ENCODE measurements around the gene CHCHD2. TPM values are rescaled to one million over a fixed set of nuclear protein-coding genes. Genes with fewer than 3 reads are reported as not detected.
A peak's percentile ranks its signal among the peaks of the same experiment; 100 is the strongest.
"Not testable (repeated sequence)": the region's sequence is repeated elsewhere in the genome, so short reads cannot be mapped to it uniquely, and the experiment has no call there.

The CHCHD2 gene
- total RNA-seq, 6 experiments from 2014 or later: 148 to 277 (median 174) TPM

- Histone ChIP-seq H3K27ac (no peak overlapping the region), H3K9me3 (no peaks in the 10 kb centered on the region), H3K27me3 (no peaks in the 10 kb centered on the region), H3K4me3 (no peak overlapping the region), H3K4me1 (no peaks in the 10 kb centered on the region), H3K36me3 (no peaks in the 10 kb centered on the region)
- TF ChIP-seq POLR2A (IDR thresholded peaks at IDR 0.05): no peak
- WGBS (ENCODE audit: insufficient coverage, low coverage, low lambda C conversion rate, missing lambda C conversion rate): 80% methylated on average over 2 of the region's 6 CpGs
- intact Hi-C loops (cut with DNase I): no loop called here
- ATAC-seq (no peak), DNase-seq (no peak)
These were observed 18.7 kb upstream of the CHCHD2 start for GRCh38 chr7:56124981-56125380.

- intact Hi-C loops (cut with DNase I): no loop called here
- 94% methylated on average over 2 of the region's 6 CpGs for WGBS (ENCODE audit: insufficient coverage, low coverage, low lambda C conversion rate, missing lambda C conversion rate)
These were observed 15.2 kb upstream of the CHCHD2 start for GRCh38 chr7:56121440-56121839.

GRCh38 chr7:56115852-56116538 lies 9.7 kb upstream of the CHCHD2 start, which contains the start of gene NUPR2:
Gene NUPR2 (minus strand): TSS chr7:56116417. CDS start chr7:56116314, 103 bp downstream.
- no peak for TF ChIP-seq CTCF (IDR thresholded peaks at IDR 0.05)
- no peak for TF ChIP-seq POLR2A (IDR thresholded peaks at IDR 0.05)
- WGBS (ENCODE audit: insufficient coverage, low coverage, low lambda C conversion rate, missing lambda C conversion rate): 13% methylated on average over 8 of the region's 65 CpGs

More at GRCh38 chr7:56121440-56121839, 15.2 kb upstream of the CHCHD2 start:
- DNase-seq (no peak), ATAC-seq (no peak)
- Histone ChIP-seq H3K27me3 (no peaks in the 10 kb centered on the region), H3K9me3 (no peaks in the 10 kb centered on the region), H3K36me3 (no peaks in the 10 kb centered on the region), H3K4me3 (no peak overlapping the region), H3K27ac (no peak overlapping the region), H3K4me1 (no peaks in the 10 kb centered on the region)
- TF ChIP-seq POLR2A (IDR thresholded peaks at IDR 0.05) (no peak), CTCF (IDR thresholded peaks at IDR 0.05) (no peak)

GRCh38 chr7:56112244-56112643 lies 6.0 kb upstream of the CHCHD2 start:
- H3K27me3 ChIP-seq; DNase-seq; ATAC-seq; intact Hi-C loops (cut with DNase I); H3K9me3 ChIP-seq; H3K36me3 ChIP-seq; H3K4me3 ChIP-seq; H3K27ac ChIP-seq; H3K4me1 ChIP-seq: not testable (repeated sequence)
- WGBS (ENCODE audit: insufficient coverage, low coverage, low lambda C conversion rate, missing lambda C conversion rate): 82% methylated on average over 2 of the region's 3 CpGs

More at GRCh38 chr7:56115852-56116538, 9.7 kb upstream of the CHCHD2 start, which contains the start of gene NUPR2:
- ATAC-seq (peak in 1 of 4 donors; percentile 27), DNase-seq (no peak)
- Histone ChIP-seq H3K27me3 (no peaks in the 10 kb centered on the region), H3K4me1 (no peaks in the 10 kb centered on the region), H3K9me3 (no peaks in the 10 kb centered on the region), H3K4me3 (no peak within 1 kb of the TSS), H3K36me3 (no peaks in the 10 kb centered on the region), H3K27ac (no peak within 1 kb of the TSS)
- intact Hi-C loops (cut with DNase I): no loop called here

- 89% methylated on average over 1 of the region's 1 CpG for WGBS (ENCODE audit: insufficient coverage, low coverage, low lambda C conversion rate, missing lambda C conversion rate)
- ATAC-seq: no peak
- intact Hi-C loops (cut with DNase I): no loop called here
These were observed 4.3 kb upstream of the CHCHD2 start for GRCh38 chr7:56110611-56111010.

More at GRCh38 chr7:56110611-56111010, 4.3 kb upstream of the CHCHD2 start:
- no peak overlapping the region for H3K27ac ChIP-seq
- peaks cover 0 to under 1% (median 0%) of the 10 kb centered on the region in 4 donors for H3K4me1 ChIP-seq
- no peak for DNase-seq
- TF ChIP-seq CTCF (IDR thresholded peaks at IDR 0.05) (no peak), POLR2A (IDR thresholded peaks at IDR 0.05) (no peak)
- H3K27me3 ChIP-seq: no peaks in the 10 kb centered on the region
- no peak overlapping the region for H3K4me3 ChIP-seq
- H3K36me3 ChIP-seq: no peaks in the 10 kb centered on the region
- no peaks in the 10 kb centered on the region for H3K9me3 ChIP-seq

Measured in right lobe of liver (tissue), 6 donors.